Measurements from ENCODE around the gene TCAF1. TPM values are rescaled to one million over a fixed set of nuclear protein-coding genes. Genes with fewer than 3 reads are reported as not detected.

TCAF1 gene
- total and polyA plus RNA-seq, 2 donors (not counting 3 experiments of a cell fraction or from before 2014, with no cell fraction given): 29.0 to 48.3 TPM

GRCh38 chr7:143947111-143947510 is 45.1 kb upstream of the TCAF1 start:
- Histone ChIP-seq H3K4me3 (replicated peaks in 1 of 3; ENCODE audit: insufficient read depth in 1 of 3, low read depth in 1 of 3, low read length in 3 of 3) (no peak overlapping the region), H3K27me3 (ENCODE audit: control insufficient read depth in 2 of 2, insufficient read depth in 2 of 2, low read length in 2 of 2) (peaks cover 0 to 2% of the 10 kb centered on the region in 2 experiments), H4K20me1 (replicated peaks; ENCODE audit: control insufficient read depth, extremely low read depth, insufficient read depth, low read length) (no peaks in the 10 kb centered on the region), H3K36me3 (ENCODE audit: control insufficient read depth in 2 of 2, extremely low read depth in 1 of 2, insufficient read depth in 2 of 2, low read length in 2 of 2) (no peaks in the 10 kb centered on the region), H2AFZ (ENCODE audit: low read depth, low read length) (no peak overlapping the region), H3K4me2 (ENCODE audit: insufficient read depth, low read length) (no peak overlapping the region), H3K79me2 (ENCODE audit: control insufficient read depth, insufficient read depth, low read length) (no peaks in the 10 kb centered on the region), H3K9ac (replicated peaks; ENCODE audit: extremely low read depth, insufficient read depth, low read length) (no peak overlapping the region), H3K27ac (ENCODE audit: insufficient read depth, low read depth, low read length) (no peak overlapping the region), H3K9me1 (replicated peaks; ENCODE audit: control insufficient read depth, extremely low read depth, insufficient read depth, low read length) (peaks cover 2% of the 10 kb centered on the region), H3K4me1 (ENCODE audit: control insufficient read depth, extremely low read depth, insufficient read depth, low read length) (no peaks in the 10 kb centered on the region), H3K9me3 (replicated peaks; ENCODE audit: control insufficient read depth, insufficient read depth, low read length) (no peaks in the 10 kb centered on the region)
- dilution Hi-C loops (cut with MboI; ENCODE audit: extremely low pct_ligation_motif_present, low sequenced_read_pairs): no loop called here
- ChIA-PET POLR2A (no interaction called here), CTCF (no interaction called here)
- BruUV-seq (replicated peaks): no TSS peak
- TF ChIP-seq CTCF (IDR thresholded peaks at IDR 0.05; ENCODE audit: extremely low read depth in 1 of 2, insufficient read depth in 1 of 2, low read depth in 1 of 2, low read length in 2 of 2) (no peak), FOS (IDR thresholded peaks at IDR 0.05; ENCODE audit: borderline replicate concordance, insufficient read depth, low read length) (no peak), MYC (IDR thresholded peaks at IDR 0.05; ENCODE audit: low read depth, low read length) (no peak), POLR2AphosphoS5 (IDR thresholded peaks at IDR 0.05; ENCODE audit: insufficient read depth, low read depth, low read length) (no peak), MAX (IDR thresholded peaks at IDR 0.05; ENCODE audit: insufficient read depth, insufficient read length) (no peak), JUN (IDR thresholded peaks at IDR 0.05; ENCODE audit: borderline replicate concordance, insufficient read depth, insufficient read length, low read depth) (no peak), GATA2 (IDR thresholded peaks at IDR 0.05; ENCODE audit: insufficient read depth, insufficient read length, low read depth, low read length) (no peak), POLR2A (IDR thresholded peaks at IDR 0.05; ENCODE audit: low read depth, low read length) (no peak), EZH2 (IDR thresholded peaks at IDR 0.05; ENCODE audit: borderline replicate concordance, low read depth, low read length, severe bottlenecking) (no peak)
- intact Hi-C loops (cut with micrococcal nuclease): no loop called here
- DNase-seq (ENCODE audit: low read depth, low spot score) (no peak), FAIRE-seq (no peak)
